ENCODE measurements around the gene VSTM5.

GRCh38 chr11:93784935-93785360 lies 65.5 kb downstream of the VSTM5 start:
- TF ChIP-seq POLR2AphosphoS5 (IDR thresholded peaks at IDR 0.05) (no peak), CTCF (IDR thresholded peaks at IDR 0.05 in 8 of 11, conservative IDR thresholded peaks at IDR 0.05 in 3 of 11) (no peak)
